Breast epithelium (tissue), 3 donors: Measurements from ENCODE around the gene NYNRIN.

ENCODE experiments used
- POLR2A ChIP-seq: fragments of 450-650 bp; IDR thresholded peaks from one replicate; pipeline ENCODE4 v1.6.1; 2016; ENCODE audit warnings: antibody characterized with exemption, mild to moderate bottlenecking, moderate library complexity
- TF ChIP-seq, protein P1 (sequence below), 3 donors: fragments of 450-650 bp; IDR thresholded peaks; one replicate each; pipeline ENCODE4 v1.5.1; 2016 to 2017; ENCODE audit warnings: antibody characterized with exemption in 3 of 3, mild to moderate bottlenecking in 3 of 3, moderate library complexity in 3 of 3

DNA sequence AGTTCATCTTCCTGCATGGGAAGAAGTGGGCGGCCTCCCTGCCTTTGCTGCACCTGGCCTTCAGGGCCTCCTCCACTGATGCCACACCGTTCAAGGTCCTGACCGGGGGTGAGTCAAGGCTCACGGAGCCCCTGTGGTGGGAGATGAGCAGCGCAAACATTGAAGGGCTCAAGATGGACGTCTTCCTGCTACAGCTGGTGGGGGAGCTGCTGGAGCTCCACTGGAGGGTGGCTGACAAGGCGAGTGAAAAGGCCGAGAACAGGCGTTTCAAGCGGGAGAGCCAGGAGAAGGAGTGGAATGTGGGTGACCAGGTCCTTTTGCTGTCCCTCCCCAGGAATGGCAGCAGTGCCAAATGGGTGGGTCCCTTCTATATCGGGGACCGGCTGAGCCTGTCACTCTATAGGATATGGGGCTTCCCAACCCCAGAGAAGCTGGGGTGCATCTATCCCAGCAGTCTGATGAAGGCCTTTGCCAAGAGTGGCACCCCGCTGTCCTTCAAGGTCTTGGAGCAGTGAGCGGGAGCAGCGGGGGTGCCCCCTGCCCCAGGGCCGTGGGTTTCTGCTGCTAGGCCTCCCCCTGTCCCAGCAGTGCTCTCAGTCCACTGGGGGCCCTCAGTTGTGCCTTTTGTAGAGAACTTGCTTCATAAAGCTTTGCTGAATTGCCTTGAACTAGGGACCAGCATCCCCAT, 18.3 kb downstream of the NYNRIN start:
- TF ChIP-seq POLR2A = no peak
- TF ChIP-seq, protein P1, sequence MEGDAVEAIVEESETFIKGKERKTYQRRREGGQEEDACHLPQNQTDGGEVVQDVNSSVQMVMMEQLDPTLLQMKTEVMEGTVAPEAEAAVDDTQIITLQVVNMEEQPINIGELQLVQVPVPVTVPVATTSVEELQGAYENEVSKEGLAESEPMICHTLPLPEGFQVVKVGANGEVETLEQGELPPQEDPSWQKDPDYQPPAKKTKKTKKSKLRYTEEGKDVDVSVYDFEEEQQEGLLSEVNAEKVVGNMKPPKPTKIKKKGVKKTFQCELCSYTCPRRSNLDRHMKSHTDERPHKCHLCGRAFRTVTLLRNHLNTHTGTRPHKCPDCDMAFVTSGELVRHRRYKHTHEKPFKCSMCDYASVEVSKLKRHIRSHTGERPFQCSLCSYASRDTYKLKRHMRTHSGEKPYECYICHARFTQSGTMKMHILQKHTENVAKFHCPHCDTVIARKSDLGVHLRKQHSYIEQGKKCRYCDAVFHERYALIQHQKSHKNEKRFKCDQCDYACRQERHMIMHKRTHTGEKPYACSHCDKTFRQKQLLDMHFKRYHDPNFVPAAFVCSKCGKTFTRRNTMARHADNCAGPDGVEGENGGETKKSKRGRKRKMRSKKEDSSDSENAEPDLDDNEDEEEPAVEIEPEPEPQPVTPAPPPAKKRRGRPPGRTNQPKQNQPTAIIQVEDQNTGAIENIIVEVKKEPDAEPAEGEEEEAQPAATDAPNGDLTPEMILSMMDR (IDR thresholded peaks at IDR 0.05) = no peak
